Measurements from ENCODE around the gene ACO1.

Gene ACO1

DNA sequence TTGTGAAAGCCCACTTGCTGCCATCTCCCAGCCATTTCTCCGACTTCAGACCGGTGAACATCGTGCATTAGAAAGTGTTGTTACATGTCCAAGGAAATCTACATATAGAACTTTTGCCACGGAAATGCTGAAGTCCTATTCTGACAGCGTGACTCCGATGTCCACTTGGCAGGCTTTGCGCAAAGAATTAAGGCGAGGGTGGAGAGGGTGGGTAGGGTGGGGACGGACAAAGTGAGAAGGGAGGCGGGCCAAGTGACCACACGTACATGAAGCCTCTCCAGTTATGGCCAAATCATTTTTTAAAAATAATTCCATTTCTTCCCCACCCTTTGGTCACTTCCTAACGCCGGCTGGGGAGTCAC is 460 bp upstream of the ACO1 start:
- no peak for FAIRE-seq

DNA sequence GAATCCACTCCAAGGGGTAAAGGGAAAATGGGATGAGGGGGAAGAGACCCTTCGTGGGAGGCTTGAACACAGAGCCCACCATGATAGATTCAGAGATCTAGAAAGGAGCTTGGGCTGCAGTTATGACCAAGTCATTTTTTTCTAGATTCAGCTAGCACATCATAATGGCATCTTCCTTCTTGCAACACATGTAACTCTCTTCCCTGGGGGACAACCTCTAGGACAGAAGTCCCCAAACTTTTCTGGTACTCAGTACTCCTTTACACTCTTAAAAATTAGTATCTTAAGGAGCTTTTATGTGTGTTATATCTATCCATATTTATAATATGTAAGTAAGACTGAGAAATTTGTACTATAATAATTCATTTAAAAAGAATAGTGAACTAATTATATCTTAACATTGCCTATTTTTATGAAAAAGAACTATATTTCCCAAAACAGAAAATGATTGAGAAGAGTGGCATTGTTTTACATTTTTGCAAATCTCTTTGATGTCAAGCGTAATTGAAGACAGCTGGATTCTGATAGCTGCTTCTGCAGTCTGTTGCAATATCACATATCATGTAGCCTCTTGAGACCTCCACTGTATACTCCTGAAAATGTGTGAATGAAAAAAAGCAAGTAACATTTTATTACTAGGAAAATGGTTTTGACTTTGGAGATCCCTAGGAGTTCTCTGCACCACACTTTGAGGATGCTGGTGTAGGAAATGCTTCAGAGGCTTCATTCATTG is 875 bp downstream of the ACO1 start:
- no peak for FAIRE-seq

DNA sequence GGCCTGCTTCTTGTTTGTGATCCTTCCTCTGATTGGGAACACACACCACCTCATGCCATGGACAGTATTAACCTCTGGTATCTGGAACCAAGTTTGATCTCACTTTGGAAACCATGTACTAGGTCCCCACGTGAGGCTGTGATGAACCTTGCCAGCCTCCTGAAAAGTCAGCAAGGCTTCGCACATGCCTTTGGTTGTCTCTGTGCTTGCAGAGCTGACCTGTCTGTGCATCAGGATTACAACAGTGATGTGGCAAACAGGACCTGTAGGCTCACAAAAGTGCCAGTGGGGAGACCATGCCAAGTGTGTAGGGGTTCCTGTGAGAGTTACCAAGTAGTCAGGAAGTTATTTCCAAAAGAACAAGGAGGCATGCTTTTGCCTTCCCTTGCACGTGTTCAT is 1.4 kb downstream of the ACO1 start:
- no peak for FAIRE-seq

DNA sequence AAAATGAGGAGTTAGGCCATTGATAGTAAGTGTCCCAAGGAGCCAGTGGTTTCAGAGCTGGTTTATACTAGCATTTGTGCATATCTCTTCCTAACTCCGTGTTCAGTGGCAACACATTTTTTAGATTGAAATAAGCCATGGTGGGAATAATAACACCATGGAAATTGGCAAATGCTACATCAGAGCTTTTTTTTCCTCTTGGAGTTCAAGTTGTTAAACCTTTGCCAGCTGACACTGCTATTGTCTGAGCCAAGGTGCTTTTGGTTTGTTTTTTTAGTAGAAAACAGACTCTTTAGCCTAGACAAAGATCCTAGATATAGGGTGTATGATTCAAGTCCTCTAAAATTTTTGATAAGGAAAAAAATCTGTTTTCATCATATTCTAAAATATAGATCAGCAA is 2.8 kb downstream of the ACO1 start:
- no peak for FAIRE-seq

DNA sequence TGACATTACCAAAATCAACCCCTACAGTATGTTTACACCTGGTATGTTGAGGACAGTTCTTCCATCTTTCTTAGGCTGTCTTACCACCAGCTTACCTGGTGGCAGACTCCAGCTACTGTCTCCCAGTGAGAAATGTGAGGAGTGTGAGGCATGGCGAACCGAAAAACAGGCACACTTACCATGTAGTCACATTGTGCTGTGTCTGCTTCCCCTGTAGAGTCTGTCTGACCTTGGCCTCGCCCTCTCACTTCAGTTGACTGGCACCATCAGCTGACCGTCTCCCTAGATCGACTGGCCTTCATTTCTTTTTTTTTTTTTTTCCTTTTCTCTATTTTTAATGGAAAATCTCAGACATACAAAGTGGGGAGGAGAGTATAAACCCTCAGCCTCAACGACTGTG is 4.9 kb downstream of the ACO1 start:
- no peak for FAIRE-seq

DNA sequence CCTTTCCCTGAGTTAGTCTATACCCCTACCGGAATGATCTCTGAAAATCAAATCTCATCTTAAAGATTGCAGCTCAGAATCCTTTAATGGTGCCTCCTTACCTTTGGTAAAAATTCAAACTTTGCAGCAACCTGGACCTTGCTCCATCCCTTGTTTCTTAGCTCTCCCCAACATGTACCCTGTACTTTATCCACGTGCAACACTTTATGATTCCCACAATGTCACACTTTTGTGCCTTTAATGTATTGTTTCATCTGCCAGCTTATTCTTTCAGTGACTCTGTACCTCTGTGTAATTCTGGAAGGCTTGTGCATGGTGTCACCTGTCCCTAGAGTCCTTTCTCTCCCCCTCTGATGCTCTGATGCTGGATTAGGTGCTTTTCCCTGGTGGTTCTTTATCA is 9.5 kb downstream of the ACO1 start:
- FAIRE-seq: no peak

DNA sequence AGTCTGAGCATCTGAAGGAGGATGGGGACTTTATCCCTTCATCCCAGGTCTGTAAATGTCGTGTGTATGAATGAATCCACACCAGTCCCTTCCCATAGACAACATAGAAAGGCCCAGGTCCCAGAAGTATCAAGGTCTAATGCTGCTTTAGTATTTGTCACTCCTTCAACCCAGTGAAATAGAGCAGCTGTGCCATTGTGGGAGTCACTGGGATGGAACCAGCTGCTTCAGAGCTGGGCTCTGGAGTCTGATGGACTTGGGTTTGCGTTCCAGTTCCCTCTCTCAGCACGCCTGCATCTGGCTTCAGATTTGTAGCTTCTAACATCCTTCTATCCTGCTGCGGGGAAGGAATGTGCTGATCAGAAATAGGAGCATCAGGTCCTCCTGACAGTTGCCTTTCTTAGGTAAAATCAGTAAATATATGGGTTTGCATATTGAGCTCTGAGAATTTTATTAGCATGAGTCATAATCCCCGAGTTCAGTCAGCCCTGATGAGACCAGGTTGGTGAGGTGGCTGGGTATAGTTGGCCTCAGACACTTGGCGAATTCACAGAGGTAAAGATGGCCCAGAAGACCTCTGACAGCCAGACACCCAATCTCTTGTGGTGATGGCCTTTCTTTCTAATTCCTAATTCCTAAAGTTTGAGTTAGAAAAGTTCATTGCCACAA is 10.1 kb downstream of the ACO1 start:
- FAIRE-seq: no peak

DNA sequence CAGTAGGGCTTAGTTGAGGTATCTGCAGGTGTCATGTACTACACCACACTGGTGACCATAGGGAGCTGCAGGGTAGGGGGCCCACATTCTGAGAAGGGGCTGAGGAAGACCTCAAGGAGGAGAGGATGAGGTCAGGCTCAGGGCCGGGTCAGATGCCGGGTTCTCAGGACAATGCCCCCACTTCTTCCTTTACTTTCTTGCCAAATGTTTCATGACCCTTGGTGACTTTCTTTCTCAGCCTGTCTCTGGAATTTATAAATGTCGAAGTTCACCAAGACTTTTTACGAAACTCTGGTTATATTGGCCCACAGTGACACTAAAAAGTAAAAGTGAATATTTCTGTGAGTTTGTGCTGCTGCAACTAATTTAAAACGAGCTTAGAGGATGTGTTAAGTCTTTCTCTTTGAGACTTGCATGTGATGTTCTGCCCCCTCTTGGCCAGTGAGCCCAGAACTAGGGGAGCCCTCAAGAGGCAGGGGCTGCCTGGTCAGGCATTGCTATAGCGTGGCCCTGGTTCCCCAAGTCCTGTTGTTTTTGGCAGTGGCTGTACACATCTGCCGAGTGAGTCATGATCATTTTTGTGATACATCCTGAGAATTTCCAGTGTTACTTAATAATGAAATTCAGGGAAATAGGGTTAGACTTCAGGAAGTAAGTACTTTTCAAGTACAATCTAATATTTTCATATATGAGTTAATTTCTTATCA is 11.2 kb downstream of the ACO1 start:
- FAIRE-seq: no peak

DNA sequence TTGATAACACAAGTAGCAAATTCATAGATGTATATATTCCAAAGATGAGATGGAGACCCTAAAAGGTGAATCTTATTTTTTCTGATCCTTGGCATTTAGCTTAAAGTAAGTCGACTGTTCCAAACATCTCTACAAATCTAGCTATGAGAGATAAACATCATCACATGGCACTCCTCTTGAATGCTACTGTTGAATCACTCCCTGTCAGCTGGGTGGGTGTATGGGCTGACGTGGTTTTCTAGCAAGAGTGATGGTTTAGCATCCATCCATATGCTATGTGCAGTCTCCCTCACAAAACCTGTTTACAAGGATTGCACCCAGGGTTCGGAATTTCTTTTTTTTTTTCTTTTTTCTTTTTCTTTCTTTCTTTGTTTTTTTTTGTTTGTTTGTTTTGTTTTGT is 13.8 kb downstream of the ACO1 start:
- FAIRE-seq: no peak

DNA sequence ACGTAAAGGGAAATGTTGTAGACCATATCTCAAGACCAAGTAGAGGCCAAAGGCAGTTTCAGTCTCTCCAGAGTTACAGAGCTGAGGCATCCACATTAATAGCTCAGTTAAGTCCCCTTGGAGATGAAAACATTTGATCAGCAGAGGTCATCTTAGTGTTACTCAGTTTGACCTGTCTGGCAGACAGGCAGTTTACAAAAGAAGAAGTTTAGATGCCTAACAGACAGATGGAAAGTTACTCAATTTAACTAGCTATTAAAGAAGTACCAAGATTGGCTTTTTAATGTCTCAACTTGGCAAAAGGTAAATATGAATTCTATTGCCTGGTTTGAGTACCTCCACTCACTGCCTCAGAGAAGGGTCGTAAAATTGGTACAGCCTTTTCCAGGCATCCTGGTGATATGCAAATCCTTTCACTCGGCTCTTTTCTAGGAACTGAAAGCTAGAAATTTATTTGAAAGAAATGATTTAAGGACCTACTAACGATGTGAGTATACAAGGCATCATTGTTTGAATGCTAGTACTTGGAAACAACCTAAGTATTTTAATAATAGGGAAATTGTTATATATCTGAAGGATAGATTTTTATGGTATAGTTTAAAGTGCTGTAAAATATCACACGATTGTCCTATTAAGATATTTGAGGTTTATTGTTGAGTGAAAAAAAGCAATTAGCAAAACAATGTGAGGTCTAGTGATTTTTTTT is 14.8 kb downstream of the ACO1 start:
- FAIRE-seq: no peak

DNA sequence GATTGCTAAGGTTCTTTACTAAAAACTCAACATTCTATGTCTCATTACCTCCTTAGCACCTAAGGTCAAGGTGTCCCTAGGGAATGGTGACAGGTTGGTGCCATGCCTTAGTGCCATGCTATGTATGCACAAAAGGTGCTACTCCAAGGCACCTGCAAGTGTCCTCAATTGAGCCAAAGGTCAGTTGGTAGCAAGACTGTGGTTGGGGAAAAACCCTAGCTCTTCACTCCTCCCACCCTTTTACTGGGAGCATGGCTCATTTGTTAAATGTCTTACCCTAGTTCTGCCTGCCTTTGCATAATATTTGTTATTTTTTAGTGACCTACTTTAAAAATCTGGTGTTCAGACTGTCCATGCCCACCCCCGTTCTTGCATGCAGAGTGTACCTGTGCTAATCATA is 17.0 kb downstream of the ACO1 start:
- FAIRE-seq: no peak

DNA sequence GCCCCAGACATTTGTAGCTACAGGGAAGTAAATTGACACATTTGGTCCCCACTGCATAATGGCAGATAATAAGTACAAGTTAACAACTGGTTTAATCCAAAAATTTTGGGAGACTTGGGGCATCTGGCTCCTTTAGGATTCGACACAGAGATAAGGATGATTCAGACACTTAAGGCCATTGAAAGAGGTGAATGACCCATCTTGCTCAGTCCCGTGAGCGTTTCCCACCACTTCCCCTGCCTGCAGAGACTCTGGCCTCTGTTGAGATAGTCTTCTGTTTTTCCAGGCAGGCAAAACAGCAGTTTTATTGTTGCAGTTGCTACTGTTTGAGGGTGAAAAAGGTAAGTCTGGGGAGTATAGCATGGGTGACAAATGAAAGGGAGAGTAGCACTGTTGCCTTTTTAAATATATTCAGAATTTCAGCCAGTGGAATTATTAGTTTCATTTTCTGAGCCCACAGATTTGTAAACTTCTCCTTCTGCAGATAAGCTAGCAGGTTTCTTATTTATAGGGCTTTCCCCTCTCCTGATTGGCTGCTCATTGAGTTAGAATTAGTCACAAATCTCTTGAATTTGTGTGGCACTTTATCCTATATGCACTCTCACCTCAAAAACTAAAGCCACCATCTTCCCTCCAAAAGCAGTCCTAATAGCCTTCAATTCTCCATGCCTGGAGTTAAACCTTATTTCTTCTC is 19.3 kb downstream of the ACO1 start:
- no peak for FAIRE-seq

DNA sequence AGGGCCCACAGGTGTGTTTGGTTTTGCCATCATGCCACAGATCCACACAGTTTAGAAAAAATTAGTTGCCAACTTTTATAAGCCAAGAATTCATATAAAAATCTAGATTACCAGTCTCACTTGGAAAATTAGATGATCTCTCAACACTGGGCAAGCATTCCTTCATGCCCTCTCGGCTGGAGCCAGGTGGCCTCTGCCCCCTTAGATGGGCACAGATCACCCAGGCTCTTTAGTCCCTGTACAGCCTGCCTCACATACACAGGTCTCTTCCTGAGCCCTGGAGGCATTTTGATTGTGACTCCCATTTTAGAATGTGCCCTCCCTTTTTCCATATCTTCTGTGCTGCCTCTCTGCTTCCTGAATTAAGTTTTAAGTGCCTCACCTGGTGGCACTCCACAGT is 20.0 kb downstream of the ACO1 start:
- no peak for FAIRE-seq

DNA sequence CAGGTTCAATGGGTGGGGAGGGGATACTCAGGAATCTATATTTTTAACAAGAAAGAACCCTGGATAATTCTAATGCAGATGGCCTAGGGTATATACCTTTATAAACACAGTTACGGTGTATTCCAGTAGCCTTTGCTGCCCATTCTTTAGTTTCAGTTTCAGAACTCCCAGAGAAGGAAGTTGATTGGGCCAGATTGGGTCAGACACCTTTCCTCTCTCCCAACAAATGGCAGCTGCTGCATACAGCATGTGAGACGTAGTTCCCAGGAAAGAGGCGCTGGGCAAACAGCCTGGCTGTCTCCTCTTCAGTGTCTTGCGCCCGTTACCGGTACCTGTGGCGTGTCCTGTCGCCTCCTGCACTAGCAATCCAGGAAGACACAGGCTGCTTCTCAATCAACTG is 20.4 kb downstream of the ACO1 start:
- no peak for FAIRE-seq

DNA sequence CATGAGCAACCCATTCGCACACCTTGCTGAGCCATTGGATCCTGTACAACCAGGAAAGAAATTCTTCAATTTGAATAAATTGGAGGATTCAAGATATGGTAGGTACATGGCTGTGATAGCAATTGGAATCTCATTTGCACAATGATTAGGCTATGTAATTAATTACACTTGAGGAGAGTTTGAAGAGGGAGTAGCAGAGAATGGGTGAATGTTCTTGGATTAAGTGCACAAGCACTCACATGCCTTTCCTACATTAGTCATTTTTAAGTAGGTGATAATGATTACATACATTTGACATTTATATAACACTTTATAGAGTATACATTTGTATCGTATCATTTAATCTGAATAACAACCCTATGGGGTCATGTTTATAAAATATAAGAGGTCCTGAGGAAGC is 21.1 kb downstream of the ACO1 start:
- no peak for FAIRE-seq

DNA sequence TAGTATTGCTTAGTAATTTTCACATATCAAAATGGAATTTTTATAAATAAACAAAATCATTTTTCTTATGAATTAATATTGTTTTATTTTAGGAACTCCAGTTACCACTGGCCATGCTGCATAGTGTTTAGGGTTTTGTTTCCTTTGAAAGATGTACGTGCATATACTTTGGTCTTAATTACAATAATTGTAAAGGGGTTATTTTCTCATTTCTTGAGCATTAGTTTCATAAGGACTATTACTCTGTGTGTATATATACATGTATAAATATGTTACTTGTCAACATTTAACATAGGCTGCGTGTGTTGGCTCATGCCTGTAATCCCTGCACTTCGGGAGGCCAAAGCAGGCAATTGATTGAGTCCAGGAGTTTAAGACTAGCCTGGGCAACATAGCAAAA is 21.6 kb downstream of the ACO1 start:
- FAIRE-seq: no peak

DNA sequence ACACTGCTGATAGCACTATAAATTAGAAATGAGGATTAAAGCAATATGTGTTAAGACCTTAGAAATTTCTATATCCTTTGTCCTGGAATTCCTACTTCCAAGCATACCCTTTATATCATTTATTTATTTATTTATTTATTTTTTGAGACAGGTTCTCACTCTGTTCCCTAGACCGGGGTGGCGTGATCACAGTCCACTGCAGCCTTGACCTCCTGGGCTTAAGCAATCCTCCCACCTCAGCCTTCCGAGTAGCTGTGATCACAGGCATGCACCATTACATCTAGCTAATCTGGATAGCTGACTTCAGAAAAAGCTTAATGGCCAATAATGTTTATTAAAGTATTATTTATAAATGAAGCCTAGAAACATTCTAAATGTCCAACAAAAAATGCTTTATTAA is 27.3 kb downstream of the ACO1 start:
- no peak for FAIRE-seq

DNA sequence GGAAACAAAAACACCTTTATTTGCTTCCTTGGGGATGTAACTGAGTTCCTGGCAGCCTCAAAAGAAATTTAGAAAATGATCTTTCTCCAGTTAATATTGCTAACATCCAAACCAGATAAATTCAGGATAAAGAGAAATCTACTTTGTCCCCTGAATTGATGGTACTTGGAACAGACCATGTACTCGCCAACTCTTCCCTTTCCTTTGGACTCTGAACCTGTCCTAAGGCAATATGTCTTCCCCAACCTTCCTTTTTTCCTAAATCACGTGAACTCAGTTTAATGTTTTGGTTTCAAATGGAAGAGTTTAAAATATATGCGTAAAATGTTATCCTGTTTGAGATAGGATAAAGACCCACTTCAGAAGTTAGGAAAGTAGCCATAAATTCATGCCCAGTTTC is 28.0 kb downstream of the ACO1 start:
- FAIRE-seq: no peak

DNA sequence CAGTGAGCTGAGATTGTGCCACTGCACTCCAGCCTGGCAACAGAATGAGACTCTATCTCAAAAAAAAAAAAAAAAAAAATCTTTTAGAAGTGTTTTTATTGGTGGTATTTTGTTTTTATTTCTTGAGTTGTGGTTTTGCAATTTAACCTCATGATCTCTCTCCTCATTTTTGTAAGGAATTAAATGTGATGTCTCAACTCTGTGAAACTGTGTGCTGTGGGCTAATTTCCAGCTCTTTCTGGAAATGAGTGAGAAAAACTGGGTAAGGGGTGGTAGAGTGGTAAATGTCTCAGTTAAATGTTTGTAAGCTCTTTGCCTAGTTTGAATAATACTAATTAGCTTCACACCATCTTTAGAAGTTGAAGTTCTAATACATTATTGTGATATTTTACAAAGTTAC is 29.0 kb downstream of the ACO1 start:
- no peak for FAIRE-seq

DNA sequence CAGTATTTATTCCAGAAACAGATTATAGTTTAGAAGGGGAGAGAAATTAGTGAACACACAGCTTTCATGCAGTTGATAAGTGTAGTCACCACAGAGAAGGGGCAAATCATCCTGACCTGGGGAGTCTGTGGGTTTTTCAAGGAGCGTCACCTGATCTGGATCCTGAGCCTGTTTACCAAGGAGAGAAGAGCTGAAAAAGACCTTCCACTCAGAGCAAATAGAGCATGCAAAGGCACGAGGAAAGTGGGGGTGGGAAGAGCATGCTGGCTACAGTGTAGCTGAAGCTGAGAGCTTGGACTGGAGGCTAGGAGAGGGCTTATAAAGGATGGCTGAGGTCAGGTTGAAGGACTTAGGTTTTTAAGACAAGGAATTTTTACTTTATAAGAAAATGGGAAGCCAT is 30.4 kb downstream of the ACO1 start:
- FAIRE-seq: no peak

DNA sequence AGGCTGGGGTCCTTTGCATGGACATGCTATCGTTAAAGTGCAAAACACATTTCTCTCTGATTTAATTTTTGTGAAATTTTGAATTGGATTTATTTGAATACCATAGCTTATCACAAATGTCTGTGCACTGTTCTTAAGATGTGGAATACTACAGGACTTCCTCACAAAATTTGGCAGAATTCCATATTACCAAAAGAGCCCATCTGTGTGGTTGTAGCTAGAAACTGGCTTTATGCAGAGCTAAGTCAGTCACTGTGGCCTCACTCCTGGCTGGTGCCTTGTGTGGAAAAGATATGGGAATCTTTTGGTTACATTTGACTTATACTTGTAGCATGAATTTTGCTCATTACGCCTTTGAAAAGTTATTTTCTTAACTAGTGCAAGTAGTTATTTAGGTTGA is 35.5 kb downstream of the ACO1 start:
- FAIRE-seq: no peak

DNA sequence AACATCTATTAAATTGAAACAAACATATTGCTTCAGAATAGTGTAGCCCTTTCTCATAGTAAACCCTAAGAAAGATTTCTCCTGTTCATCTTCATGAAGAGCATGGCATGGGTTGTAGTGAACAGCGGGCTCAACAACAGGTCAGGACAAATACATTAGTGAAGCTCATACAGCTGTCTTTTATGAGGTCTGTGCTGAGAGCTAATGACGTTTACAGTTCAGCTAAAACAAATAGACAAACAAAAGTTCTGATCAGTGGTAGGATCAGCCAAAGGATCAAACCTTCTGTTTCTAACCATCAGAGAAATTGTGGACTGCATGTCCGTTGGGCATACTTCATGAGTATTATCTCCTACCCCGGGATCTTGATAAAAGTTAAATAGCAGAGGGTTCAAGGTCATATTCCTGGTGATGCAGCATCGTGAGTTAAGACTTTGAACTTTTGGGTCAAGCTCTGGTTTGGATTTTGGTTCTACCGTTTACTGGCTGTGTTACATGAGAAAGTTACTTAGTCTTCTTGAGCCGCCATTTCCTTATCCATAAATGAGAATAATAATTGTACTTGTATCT is 37.9 kb downstream of the ACO1 start:
- no peak for FAIRE-seq

DNA sequence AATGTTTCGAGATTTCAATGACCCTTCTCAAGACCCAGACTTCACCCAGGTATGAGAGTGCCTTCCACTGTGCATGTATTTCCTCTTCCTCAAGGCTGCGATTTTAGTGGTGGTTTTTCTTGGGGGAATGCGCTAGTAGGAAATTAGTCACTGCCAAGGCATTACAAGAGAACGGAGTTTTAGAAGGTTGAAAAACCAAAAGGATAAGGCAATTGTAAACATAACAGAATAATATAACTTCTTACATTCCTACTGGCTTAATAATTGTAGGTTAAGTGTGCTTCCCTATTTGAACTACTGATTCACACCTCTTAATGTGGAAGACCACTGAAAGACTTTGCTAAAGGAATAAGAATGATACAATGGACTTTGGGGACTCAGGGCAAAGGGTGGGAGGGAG is 38.9 kb downstream of the ACO1 start:
- FAIRE-seq: no peak
